Placental pericyte (primary cell): Measurements from ENCODE around the gene SS18L1. TPM values are rescaled to one million over a fixed set of nuclear protein-coding genes. Genes with fewer than 3 reads are reported as not detected.

Experiments
- total RNA-seq: library from RNA; depleted of rRNA; stranded (reverse); fragments of >200 nt; gene quantifications from 2 replicates; pipeline ENCODE4 v1.2.3, GENCODE V29; 2012

The SS18L1 gene
- total RNA-seq: 8.8 and 17.6 TPM in 2 replicates

GRCh38 chr20:62143081-62143956, at the start of gene SS18L1, which contains the start of gene PSMA7:
SS18L1 (plus strand) TSS chr20:62143769; CDS start chr20:62143821, 52 bp downstream.
PSMA7 (minus strand) TSS chr20:62143394; CDS start chr20:62143303, 91 bp downstream.

GRCh38 chr20:62121776-62122653, 21.6 kb upstream of the SS18L1 start, which contains the start of gene LSM14B:
LSM14B (plus strand) TSS chr20:62122475; CDS start chr20:62122667, 192 bp downstream.

GRCh38 chr20:62182469-62183425, 39.2 kb downstream of the SS18L1 start, which contains the start of gene MTG2:
MTG2 (plus strand) TSS chr20:62183028; CDS start chr20:62193421, 10,393 bp downstream.

GRCh38 chr20:62219992-62220665, 76.6 kb downstream of the SS18L1 start, which contains the start of gene HRH3:
HRH3 (minus strand) TSS chr20:62220278; CDS start chr20:62219970, 308 bp downstream.

Other genes starting within 250 kb of the SS18L1 start
- 9.6 and 10.5 TPM in 2 replicates for gene TAF4, start 77.9 kb upstream of the SS18L1 start, total RNA-seq
- 40.2 and 40.7 TPM in 2 replicates for gene LSM14B, start 21.3 kb upstream of the SS18L1 start, total RNA-seq
- 340 and 346 TPM in 2 replicates for gene PSMA7, start 375 bp upstream of the SS18L1 start, total RNA-seq
- 17.3 and 20.6 TPM in 2 replicates for gene MTG2, start 39.3 kb downstream of the SS18L1 start, total RNA-seq
- gene HRH3, start 76.5 kb downstream of the SS18L1 start, total RNA-seq: not detected in 2 replicates
- 23.9 and 34.1 TPM in 2 replicates for gene OSBPL2, start 94.8 kb downstream of the SS18L1 start, total RNA-seq
- 174 and 247 TPM in 2 replicates for gene ADRM1, start 159.2 kb downstream of the SS18L1 start, total RNA-seq
- gene LAMA5, start 223.5 kb downstream of the SS18L1 start, total RNA-seq: 53.8 and 64.3 TPM in 2 replicates
- 472 and 851 TPM in 2 replicates for gene RPS21, start 243.3 kb downstream of the SS18L1 start, total RNA-seq